Articular chondrocyte of knee joint (primary cell): ENCODE measurements around the gene TDRD1. TPM values are rescaled to one million over a fixed set of nuclear protein-coding genes. Genes with fewer than 3 reads are reported as not detected.

Source experiments
- small RNA-seq: library from RNA; depleted of rRNA; stranded (forward); fragments of <200 nt; gene quantifications from one replicate; pipeline ENCODE3, GENCODE V24; 2012
- total RNA-seq: library from RNA; depleted of rRNA; stranded (reverse); fragments of >200 nt; gene quantifications from 2 replicates; pipeline ENCODE4 v1.2.3, GENCODE V29; 2012

The TDRD1 gene, protein sequence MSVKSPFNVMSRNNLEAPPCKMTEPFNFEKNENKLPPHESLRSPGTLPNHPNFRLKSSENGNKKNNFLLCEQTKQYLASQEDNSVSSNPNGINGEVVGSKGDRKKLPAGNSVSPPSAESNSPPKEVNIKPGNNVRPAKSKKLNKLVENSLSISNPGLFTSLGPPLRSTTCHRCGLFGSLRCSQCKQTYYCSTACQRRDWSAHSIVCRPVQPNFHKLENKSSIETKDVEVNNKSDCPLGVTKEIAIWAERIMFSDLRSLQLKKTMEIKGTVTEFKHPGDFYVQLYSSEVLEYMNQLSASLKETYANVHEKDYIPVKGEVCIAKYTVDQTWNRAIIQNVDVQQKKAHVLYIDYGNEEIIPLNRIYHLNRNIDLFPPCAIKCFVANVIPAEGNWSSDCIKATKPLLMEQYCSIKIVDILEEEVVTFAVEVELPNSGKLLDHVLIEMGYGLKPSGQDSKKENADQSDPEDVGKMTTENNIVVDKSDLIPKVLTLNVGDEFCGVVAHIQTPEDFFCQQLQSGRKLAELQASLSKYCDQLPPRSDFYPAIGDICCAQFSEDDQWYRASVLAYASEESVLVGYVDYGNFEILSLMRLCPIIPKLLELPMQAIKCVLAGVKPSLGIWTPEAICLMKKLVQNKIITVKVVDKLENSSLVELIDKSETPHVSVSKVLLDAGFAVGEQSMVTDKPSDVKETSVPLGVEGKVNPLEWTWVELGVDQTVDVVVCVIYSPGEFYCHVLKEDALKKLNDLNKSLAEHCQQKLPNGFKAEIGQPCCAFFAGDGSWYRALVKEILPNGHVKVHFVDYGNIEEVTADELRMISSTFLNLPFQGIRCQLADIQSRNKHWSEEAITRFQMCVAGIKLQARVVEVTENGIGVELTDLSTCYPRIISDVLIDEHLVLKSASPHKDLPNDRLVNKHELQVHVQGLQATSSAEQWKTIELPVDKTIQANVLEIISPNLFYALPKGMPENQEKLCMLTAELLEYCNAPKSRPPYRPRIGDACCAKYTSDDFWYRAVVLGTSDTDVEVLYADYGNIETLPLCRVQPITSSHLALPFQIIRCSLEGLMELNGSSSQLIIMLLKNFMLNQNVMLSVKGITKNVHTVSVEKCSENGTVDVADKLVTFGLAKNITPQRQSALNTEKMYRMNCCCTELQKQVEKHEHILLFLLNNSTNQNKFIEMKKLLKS
- total RNA-seq, result under 0.01 and 0.26 TPM in 2 replicates

DNA sequence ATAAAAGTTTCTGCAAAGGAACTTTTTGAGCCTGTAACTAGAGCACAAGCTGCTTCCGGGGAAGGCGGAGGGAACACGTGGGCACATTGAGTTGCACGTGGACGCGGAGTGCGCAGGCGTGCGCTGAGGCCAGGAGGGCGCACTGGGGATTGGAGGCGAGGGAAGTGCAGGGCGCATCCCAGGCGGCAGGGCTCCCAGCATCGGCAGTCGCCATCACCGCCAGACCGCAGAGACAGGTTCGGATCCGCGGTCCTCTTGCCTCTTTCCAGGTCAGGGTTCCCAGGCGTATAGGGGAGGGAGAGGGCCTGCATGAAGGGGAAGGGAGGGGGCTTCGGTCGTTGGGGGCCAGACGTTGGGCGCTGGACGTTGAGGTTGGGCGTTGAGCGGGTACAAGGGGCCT lies at the start of gene TDRD1:
Gene TDRD1 (plus strand): TSS at position 206 of the 400 bp plus-strand sequence. CDS start 8,479 bp downstream, outside the sequence.

DNA sequence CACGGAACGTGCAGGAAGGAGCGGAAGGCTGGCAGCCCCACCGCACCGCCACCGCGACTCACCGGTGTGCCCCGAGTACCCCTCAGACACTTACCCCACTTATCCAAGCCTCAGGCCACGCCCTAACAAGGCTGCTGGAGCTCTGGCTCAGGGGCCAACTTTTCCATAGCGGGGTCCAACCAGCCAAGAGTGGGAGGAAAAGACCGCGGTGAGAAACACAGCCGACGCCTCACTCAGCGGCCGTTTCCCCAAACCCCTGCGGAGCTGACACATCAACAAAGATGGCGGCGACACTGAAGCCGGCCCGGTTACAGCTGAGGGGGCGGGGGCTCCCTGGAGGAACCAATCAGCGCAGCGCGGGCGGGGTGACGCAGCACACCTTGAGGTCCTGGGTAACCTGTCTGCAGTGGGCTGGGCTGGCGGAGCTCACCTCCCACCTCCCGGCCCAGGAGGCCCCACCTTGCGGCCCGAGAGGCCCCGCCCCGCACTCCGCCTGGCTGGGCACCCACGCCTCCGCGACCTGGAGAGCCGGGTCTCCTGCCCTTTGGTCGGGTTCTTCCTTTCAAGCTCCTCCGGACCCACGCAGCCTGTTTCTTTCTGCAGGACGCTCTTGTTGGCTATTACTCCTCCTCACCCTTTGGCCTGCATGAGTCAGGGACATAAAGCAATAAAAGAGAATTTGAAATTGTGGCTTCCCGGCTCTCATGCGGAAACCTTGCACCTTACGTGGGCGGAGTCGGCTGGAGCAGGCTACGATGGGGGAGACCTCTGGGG lies 5.0 kb upstream of the TDRD1 start, which contains the start of gene CCDC186:
Gene CCDC186 (minus strand): TSS at position 283 of the 774 bp plus-strand sequence. CDS start 10,935 bp downstream, outside the sequence.

DNA sequence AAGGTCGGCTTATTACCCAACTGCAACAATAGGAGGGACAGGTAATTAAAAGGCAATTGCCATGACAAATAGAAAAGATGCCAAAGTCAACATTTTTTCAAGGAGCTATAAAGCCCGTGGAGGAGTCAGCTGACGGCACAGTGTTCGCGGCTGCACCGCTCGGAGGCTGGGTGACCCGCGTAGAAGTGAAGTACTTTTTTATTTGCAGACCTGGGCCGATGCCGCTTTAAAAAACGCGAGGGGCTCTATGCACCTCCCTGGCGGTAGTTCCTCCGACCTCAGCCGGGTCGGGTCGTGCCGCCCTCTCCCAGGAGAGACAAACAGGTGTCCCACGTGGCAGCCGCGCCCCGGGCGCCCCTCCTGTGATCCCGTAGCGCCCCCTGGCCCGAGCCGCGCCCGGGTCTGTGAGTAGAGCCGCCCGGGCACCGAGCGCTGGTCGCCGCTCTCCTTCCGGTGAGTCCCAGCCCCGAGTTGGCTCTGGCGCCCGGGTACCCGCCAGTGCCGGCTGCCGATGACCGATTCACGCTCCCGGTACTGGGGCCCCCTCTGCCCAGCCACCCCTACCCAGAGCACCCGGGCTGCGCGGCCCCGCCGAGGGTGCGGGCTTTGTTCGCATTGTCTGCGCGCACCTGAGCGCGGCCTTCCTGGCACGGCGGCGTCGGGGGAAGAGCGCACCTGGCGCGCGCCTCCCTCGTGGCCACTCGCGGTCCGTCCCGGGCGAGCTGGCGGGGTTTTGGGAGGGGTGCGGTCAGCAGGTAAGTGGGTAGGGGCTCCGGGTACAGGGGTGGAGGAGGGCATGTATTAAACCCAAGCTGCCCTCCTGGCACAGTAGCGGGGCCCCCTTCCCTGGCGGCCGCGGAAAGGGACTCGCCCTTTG lies 60.2 kb downstream of the TDRD1 start, which contains the start of gene VWA2:
Gene VWA2 (plus strand): TSS at position 138 of the 877 bp plus-strand sequence. CDS start 9,460 bp downstream, outside the sequence.

Small RNA genes lying within 50 kb of the gene (small RNA-seq; reads per million reads assigned to genes)
- not detected for gene RF02277

Other genes with a start within 250 kb of the TDRD1 start
- not detected in 2 replicates for gene ADRB1, start 135.5 kb upstream of the TDRD1 start, total RNA-seq
- 17.1 and 17.3 TPM in 2 replicates for gene CCDC186, start 5.2 kb upstream of the TDRD1 start, total RNA-seq
- gene VWA2, start 59.9 kb downstream of the TDRD1 start, total RNA-seq, result not detected in 2 replicates
- 0.13 and 0.32 TPM in 2 replicates for gene AFAP1L2, start 225.1 kb downstream of the TDRD1 start, total RNA-seq